ENCODE data around the gene UQCR10.

Gene UQCR10

GRCh38 chr22:29803190-29803589 is 36.0 kb downstream of the UQCR10 start:
- TF ChIP-seq POU6F1 (CRISPR knock-in tag; IDR thresholded peaks at IDR 0.05; ENCODE audit: borderline replicate concordance, low read depth) (no peak), CSDC2 (CRISPR knock-in tag; IDR thresholded peaks at IDR 0.05) (no peak), TSHZ2 (CRISPR knock-in tag; IDR thresholded peaks at IDR 0.05) (no peak), BACH2 (CRISPR knock-in tag; IDR thresholded peaks at IDR 0.05; ENCODE audit: borderline replicate concordance) (no peak), ZNF8 (CRISPR knock-in tag; IDR thresholded peaks at IDR 0.05) (no peak), ZFP3 (CRISPR knock-in tag; IDR thresholded peaks at IDR 0.05) (no peak), GLIS3 (CRISPR knock-in tag; IDR thresholded peaks at IDR 0.05) (no peak), ZNF70 (CRISPR knock-in tag; IDR thresholded peaks at IDR 0.05) (no peak), ISL1 (CRISPR knock-in tag; IDR thresholded peaks at IDR 0.05) (no peak)
- TF ChIP-seq, protein P1, sequence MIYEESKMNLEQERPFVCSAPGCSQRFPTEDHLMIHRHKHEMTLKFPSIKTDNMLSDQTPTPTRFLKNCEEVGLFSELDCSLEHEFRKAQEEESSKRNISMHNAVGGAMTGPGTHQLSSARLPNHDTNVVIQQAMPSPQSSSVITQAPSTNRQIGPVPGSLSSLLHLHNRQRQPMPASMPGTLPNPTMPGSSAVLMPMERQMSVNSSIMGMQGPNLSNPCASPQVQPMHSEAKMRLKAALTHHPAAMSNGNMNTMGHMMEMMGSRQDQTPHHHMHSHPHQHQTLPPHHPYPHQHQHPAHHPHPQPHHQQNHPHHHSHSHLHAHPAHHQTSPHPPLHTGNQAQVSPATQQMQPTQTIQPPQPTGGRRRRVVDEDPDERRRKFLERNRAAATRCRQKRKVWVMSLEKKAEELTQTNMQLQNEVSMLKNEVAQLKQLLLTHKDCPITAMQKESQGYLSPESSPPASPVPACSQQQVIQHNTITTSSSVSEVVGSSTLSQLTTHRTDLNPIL (CRISPR knock-in tag; IDR thresholded peaks at IDR 0.05; ENCODE audit: low read depth), result no peak
- no peak for ATAC-seq

- ATAC-seq, result no peak
Observed at GRCh38 chr22:29804985-29805384, 37.8 kb downstream of the UQCR10 start.

More at GRCh38 chr22:29804985-29805384, 37.8 kb downstream of the UQCR10 start:
- TF ChIP-seq SNAI2 (CRISPR knock-in tag; IDR thresholded peaks at IDR 0.05), result no peak
- TF ChIP-seq PPARA (CRISPR knock-in tag; IDR thresholded peaks at IDR 0.05; ENCODE audit: borderline replicate concordance), result no peak
- TF ChIP-seq TCF4 (CRISPR knock-in tag; IDR thresholded peaks at IDR 0.05; ENCODE audit: borderline replicate concordance), result no peak
- no peak for TF ChIP-seq ZNF70 (CRISPR knock-in tag; IDR thresholded peaks at IDR 0.05)
- TF ChIP-seq CSDC2 (CRISPR knock-in tag; IDR thresholded peaks at IDR 0.05), result no peak
- no peak for TF ChIP-seq GLIS3 (CRISPR knock-in tag; IDR thresholded peaks at IDR 0.05)
- no peak for TF ChIP-seq ISL1 (CRISPR knock-in tag; IDR thresholded peaks at IDR 0.05)
- no peak for TF ChIP-seq ZC3H10 (CRISPR knock-in tag; IDR thresholded peaks at IDR 0.05)
- TF ChIP-seq ZNF8 (CRISPR knock-in tag; IDR thresholded peaks at IDR 0.05), result no peak
- TF ChIP-seq ZFP3 (CRISPR knock-in tag; IDR thresholded peaks at IDR 0.05), result no peak
- no peak for TF ChIP-seq POU6F1 (CRISPR knock-in tag; IDR thresholded peaks at IDR 0.05; ENCODE audit: borderline replicate concordance, low read depth)
- TF ChIP-seq OSR1 (CRISPR knock-in tag; IDR thresholded peaks at IDR 0.05), result no peak
- no peak for TF ChIP-seq TSHZ2 (CRISPR knock-in tag; IDR thresholded peaks at IDR 0.05)
- no peak for TF ChIP-seq ESRRG (CRISPR knock-in tag; IDR thresholded peaks at IDR 0.05)
- TF ChIP-seq PATZ1 (CRISPR knock-in tag; IDR thresholded peaks at IDR 0.05; ENCODE audit: borderline replicate concordance), result no peak

Data from SK-N-SH treated with all-trans-retinoic acid at 6 μM for 48 hours (cell line).